GM19351 (cell line): ENCODE measurements around the gene CDK17.
"Not testable (repeated sequence)": the region's sequence is repeated elsewhere in the genome, so short reads cannot be mapped to it uniquely, and the experiment has no call there.

Experiments used
- ATAC-seq: cut with Tn5 transposase; IDR thresholded peaks from one replicate; pipeline ENCODE4 v1.9.1; 2021; ENCODE audit warnings: mild to moderate bottlenecking, moderate library complexity; ENCODE audit not compliant: unreplicated experiment

Gene CDK17

DNA sequence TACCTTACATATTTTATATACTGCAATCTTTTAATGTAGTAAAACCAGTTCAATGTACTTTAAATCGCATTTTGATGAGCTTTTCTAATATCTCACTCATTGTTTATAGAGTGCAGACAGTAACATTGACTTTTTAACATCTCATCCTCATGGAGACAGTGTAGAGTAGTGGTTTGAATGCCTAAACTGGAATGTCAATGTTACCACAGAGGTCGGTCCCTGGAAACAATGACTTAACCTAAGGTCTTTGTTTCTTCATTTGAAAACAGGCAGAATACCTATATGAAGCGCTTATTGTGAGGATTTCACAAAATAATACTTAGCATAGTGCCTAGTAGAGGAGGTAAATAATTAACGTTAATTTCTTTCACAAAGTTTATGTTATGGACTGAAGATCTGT is 5.0 kb downstream of the CDK17 start:
- ATAC-seq = no peak

GRCh38 chr12:96393229-96393628 is 7.0 kb downstream of the CDK17 start:
- ATAC-seq = not testable (repeated sequence)

DNA sequence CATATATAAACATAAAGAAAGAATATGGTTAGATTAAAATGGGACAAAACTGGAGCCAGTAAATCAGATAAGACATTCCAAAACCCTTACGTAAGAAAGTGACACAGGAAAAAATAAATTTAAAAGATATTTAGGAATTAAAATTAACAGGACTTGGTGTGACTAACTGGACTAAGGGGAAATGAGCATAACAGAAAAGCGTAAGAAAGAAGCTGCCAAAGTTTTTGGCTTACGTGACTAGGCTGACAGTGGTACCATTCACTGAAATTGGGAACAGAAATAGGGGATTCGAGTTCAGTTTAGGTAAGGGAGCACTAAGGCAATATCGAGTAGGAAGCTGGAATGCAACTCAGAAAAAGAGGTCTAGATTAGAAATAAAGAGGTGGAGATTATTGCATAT is 7.8 kb downstream of the CDK17 start:
- ATAC-seq = no peak

DNA sequence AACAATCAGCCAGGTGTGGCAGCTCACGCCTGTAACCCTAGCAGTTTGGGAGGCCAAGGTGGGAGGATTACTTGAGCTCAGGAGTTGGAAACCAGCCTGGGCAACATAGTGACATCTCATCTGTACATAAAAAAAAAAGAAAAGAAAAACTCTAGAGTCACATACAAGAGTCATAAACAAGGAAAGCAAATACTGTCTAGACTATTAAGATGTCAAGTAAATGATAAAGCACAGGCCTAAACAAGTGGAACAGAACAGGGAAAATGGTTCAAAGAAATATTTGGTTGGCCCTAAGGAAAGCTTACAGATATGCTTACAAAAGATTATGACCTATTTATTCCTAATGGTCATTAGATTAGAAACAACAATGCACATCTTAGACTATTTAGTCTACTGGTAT is 12.3 kb downstream of the CDK17 start:
- ATAC-seq = no peak

DNA sequence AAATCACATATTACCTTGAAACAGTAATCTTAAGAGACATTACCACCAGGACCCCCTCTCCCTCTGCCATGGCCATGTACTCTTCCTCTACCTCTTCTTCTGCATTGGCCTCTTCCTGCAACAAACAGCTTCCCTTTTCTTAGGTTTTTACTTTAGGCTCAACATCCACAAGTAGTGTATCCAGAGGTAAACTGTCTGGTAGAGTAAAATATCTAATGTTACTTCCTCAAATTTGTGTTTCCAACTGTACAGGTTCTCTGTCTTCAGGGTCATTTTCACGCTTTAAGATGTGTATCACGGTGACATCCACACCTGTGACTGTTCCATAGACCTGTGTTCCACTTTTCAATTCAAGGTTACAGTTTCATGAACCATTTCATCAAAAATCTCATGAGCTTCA is 13.4 kb downstream of the CDK17 start:
- ATAC-seq = no peak

DNA sequence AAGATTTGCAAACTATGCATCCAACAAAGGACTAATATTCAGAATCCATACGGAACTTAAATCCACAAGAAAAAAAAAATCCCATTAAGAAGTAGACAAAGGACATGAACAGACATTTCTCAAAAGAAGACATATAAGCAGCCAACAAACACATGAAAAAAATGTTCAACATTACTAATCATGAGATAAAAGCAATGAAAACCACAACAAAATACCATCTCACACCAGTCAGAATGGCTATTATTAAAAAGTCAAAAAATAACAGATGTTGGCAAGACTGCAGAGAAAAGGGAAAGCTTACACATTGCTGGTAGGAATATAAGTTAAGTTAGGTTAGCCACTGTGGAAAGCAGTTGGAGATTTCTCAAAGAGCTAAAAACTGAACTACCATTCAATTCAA is 16.2 kb downstream of the CDK17 start:
- ATAC-seq = no peak

DNA sequence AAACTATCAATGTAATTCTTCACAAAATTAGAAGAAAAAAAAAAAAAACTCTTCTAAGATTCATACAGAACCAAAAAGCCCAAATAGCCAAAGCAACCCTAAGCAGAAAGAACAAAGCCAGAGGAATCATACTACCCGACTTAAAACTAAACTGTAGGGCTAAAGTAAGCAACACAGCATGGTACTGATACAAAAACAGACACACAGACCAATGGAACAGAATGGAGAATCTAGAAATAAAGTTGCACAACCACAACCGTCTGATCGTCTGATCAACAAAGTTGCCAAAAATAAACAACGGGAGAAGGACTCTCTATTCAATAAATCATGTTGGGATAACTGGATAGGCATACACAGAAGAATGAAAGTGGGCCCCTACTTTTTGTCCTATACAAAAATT is 16.9 kb downstream of the CDK17 start:
- ATAC-seq = no peak

DNA sequence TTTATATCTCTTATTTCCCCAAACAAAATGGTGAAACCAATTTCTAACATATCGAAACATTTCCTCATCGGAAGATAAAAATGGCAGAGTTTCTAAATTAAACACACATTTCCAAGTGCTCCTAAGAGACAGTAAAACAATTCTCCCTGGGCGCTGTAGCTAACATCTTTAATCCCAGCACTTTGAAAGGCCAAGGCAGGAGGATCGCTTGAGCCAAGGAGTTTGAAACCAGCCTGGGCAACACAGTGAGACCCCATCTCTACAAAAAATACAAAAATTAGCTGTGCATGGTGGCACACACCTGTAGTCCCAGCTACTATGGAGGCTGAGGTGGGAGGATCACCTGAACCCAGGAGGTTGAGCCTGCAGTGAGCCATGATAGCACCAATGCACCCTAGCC is 20.5 kb downstream of the CDK17 start:
- not testable (repeated sequence) for ATAC-seq

DNA sequence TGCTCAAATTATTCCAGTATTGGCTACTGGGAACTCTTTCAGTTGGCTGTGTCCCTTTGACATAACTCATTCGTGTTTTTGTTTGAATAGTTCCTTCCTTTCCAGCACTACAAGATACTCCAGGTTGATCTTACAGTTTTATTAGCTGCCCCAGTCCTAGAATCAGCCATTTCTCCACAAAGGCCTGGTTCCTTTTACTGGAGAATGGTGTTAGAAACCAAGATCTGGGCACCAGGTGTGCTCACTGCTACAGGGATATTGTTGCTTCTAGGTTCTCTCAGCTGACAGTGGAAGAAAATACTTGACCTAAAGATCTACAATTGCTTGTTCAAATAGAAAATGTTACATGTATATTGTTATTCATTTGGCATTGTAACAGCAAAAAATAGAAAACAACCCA is 21.9 kb downstream of the CDK17 start:
- ATAC-seq = no peak

GRCh38 chr12:96376865-96377264 is 23.4 kb downstream of the CDK17 start:
- no peak for ATAC-seq

GRCh38 chr12:96375841-96376604 is 24.2 kb downstream of the CDK17 start:
- ATAC-seq = peak; percentile 42

DNA sequence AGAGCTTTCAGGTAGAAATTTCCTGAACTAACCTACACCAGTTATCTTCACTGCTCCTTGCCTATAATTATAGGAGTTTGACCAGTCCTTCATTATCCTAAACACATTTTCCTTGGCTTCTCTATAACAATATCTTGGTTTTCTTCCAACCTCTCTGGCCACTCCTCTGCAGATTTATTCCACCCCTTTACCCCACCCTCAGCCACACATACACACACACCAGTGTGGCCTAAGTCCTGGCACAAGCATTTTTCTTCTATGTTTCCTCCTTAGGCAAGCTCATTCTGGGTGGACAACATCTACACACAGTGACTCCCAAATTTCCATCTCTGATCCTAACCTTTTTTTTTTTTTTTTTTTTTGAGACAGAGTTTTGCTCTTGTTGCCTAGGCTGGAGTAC is 25.1 kb downstream of the CDK17 start:
- ATAC-seq = no peak

GRCh38 chr12:96371790-96372699 is 28.2 kb downstream of the CDK17 start:
- ATAC-seq = no peak

DNA sequence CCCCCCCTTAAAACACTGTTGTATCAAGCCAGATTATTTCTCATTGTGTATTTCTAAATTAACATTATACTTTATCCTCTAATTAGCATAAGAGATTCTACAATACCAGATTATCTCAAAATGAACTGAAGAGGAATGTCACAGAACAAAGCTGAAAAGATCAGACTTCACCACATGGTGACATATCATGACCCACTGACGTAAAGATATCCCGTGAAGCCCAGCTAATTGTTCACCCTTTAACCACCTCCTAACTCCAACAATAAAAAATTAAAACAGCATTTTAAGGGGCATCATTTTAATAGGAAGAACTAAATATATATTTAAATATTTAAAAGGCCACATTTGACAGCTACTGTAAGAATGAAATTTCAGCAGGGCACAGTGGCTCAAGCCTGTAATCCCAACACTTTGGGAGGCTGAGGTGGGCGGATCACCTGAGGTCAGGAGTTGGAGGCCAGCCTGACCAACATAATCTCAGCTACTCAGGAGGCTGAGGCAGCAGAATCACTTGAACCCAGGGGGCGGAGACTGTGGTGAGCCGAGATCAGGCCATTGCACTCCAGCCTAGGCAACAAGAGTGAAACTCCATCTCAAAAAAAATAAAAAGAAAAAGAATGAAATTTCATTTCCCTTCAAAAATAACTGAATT is 29.0 kb downstream of the CDK17 start:
- ATAC-seq = no peak

DNA sequence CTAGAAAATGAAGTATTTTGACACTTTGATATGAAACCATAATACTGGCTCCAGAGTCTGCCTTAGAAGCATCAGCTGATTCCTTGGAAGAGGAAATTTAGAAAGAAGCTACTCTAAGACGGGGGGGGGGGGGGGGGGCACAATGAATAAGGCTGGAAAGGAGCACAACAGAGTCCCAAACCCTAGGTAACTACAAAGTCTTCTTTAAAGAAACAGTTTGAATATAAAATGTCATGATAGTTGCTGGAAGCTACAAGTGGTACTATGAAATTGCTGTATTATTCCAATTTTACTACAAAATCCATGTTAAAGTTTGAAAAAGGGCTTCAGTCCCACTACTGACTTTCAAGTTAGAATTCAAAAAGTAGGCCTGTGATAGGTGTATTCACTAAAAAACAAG is 31.6 kb downstream of the CDK17 start:
- no peak for ATAC-seq

- no peak for ATAC-seq
Measured at GRCh38 chr12:96368233-96368632, 32.0 kb downstream of the CDK17 start.

DNA sequence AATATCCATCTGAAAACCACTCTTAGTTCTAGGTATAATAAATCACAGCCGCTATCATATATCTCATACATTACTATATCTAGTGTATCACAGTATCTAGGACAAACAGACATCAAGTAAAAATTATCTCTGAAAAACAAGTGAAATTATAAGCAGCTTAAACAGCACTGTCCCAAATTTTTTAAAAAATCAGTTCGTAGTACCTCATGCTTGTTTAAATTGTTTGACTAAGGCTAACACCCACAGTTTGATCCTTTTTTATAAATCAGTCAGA is 33.9 kb downstream of the CDK17 start:
- no peak for ATAC-seq

GRCh38 chr12:96365604-96366380 is 34.4 kb downstream of the CDK17 start:
- ATAC-seq = no peak

- no peak for ATAC-seq
Measured at GRCh38 chr12:96364092-96364700, 36.0 kb downstream of the CDK17 start.

- no peak for ATAC-seq
Measured at GRCh38 chr12:96361074-96361473, 39.2 kb downstream of the CDK17 start.

- no peak for ATAC-seq
Measured at GRCh38 chr12:96360550-96360949, 39.7 kb downstream of the CDK17 start.
